CD4-positive, alpha-beta T cell treated with Interleukin-4 for 4 hours (primary cell): ENCODE results near the gene AP2A2.

ENCODE experiments used
- DNase-seq: peaks from one replicate; pipeline ENCODE4 v3.0.0-alpha.2; 2020

AP2A2 gene

DNA sequence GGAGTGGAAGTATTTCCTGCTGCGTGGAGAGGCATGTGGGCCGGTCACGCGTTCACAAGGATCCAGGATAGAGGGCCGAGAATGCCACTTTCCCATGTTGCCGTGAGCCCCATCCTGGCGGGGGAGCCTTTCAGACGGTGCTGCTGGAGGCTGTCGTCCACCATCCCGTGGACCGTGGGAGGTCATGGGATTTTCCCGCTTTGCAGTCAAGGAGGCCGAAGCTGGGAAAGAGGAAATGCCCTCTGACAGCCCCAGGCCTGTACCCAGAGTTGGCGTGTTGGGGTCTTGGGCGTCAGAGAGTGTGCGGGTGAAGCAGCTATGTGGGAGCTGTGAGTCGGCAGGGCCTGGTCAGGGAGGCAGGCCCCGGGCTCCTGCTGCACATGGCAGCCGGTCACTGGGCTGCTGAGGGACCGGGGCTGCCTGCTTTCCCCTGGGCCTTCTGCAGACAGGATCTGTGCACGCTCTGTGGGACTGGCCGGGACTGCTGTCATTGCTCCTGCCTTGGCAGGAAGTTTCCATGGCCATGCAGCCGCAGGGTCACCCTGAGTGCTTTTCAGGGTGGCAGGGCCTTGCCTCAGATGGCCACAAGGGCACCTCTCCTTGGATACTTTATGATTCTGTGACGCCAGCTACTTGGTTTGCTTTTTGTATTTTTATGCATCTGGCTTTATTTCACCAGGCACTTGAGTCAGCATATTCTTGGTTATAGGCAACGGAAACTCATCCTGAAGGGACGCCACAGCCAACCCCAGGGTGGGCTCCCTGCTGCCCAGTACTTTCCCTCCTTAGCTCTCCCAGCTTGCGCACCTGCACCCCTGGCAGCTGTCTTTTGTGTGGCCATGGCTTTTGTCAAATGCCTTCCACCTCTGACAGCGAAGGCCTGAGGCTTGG is 52.4 kb downstream of the AP2A2 start:
- no peak for DNase-seq

DNA sequence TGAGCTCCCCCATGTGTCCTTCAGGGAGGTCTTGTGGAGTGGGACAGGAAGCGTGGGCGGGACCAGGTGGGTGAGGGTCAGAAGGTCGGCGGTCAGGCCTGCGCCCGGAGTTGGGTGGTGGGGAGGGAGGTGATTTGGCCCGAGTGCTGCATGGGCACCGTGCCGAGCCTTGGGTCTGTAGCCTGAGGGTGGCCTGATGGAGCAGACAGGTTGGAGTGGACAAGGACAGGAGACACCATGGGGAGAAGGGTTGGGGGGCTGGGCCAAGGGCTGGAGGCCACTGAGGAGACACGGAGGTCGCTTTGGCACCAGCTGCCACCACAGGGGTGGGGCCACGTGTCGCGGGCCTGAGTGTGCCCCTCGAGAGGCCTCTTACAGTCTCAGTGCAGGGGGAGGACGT is 53.1 kb downstream of the AP2A2 start:
- DNase-seq = no peak

- no peak for DNase-seq
These were observed 55.0 kb downstream of the AP2A2 start for GRCh38 chr11:980438-981357.

DNA sequence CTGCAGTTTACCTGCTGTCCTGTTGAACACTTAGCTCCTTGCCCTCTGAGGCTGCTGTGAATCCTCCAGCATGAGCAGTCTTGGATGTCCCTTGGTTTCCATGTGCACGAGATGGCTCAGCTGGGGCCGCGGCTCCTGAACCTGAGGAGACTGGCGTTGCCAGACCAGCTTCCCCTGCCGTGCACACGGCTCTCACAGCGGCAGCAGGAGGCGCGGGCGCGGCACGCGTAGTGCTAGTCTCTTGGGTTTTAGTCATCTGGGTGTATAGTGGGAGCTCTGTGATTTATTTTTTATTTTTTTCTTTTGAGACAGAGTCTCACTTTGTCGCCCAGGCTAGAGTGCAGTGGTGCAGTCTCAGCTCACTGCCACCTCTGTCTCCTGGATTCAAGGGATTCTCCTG is 56.1 kb downstream of the AP2A2 start:
- no peak for DNase-seq

DNA sequence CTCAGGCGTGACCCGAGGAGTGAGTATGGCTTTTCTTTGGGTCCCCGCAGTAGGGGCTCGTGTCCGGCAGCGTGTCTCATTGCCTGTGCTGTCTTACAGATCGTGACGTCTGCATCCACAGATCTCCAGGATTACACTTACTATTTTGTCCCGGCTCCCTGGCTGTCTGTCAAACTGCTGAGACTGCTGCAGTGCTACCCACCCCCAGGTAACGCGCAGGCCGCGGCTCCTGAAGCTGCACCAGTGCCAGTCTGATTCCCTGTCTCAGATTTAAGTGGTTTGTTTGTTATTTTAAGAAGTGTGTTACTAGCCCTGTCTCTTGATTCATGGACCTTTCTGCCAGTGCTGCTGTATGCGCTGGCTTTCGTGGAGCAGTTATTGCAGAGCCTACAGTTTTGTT is 58.9 kb downstream of the AP2A2 start:
- no peak for DNase-seq

- DNase-seq = no peak
These were observed 59.7 kb downstream of the AP2A2 start for GRCh38 chr11:985406-985805.

GRCh38 chr11:985848-986247 is 60.2 kb downstream of the AP2A2 start:
- no peak for DNase-seq

- DNase-seq = no peak
These were observed 60.7 kb downstream of the AP2A2 start for GRCh38 chr11:986270-986951.

DNA sequence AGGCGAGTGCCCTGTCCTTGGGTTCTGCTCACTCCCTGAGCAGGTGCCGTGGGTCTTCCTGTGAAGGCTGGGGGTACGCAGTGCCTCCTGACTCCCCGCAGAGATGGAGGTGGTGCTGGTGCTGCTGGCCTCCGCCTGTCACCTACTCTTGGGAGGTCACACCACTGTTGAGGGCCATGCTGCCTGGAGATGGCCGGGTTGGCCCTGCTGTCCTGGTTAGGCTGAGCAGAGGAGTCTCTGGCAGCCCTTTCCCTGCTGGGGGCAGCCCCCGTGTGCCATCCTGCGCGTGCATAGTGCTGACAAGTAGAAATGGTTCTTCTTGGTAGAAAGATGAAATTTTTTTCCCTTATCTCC is 61.3 kb downstream of the AP2A2 start:
- DNase-seq = no peak

- no peak for DNase-seq
These were observed 62.0 kb downstream of the AP2A2 start for GRCh38 chr11:987671-988070.

DNA sequence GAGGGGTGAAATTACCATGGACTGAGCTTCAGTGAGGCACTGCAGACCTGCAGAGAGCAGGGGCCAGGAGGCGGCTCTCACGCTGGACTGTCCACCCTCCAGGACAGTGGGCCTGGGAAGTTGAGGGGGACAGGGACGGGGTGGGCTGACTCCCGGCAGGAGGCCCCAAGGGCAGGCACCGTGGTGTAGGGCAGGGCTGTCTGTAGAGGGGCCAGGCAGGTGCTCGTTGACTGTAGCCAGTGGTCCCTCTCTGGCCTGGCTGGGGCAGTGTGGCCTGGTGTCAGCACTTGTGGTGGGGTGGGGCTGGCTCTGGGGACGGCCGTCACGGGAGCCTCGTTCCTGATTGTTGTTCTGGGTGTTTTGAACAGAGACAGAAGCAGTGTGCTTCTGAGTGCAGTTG is 64.4 kb downstream of the AP2A2 start:
- no peak for DNase-seq

DNA sequence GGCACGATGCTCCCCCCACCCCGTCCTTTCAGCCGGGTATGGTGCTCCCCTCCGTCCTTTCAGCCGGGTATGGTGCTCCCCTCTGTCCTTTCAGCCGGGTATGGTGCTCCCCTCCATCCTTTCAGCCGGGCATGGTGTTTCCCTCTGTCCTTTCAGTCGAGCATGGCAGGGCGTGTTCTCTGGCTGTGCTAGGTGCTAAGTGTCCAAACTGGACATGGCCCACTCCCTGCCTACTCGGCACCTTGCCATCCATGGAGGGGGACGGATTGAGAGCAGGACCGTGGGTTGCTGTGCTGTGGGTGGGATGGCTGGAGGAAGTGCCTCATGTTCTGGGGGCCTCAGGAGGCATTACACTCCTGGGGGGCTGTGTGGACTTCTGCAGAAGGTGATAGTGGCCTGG is 65.4 kb downstream of the AP2A2 start:
- DNase-seq = no peak

DNA sequence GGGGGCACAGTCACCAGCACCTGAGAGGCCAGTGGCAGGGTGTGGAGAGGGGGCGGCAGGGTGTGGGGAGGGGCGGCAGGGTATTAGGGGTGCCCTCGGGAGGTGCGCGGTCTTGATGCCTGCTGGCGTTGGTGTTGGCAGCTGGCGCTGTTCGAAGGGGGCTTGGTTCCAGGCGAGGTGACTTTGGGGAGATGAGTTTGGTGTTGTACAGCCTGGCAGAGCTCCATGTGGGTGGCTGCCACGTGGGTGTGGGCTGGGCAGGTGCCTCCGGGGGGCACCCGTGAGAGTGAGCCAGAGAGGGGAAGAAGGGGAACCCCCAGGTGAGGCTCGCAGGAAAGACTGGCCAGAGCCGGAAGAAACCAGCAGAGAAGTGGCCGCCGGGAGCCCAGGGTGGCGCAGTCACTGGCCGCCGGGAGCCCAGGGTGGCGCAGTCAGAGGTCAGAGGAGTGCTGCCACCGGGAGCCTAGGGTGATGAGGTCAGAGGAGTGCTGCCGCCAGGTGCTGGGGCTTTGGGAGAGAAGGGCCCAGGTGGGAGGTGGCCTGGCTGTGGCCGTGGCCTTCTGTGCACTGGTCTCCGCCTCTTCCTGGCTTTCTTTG is 66.1 kb downstream of the AP2A2 start:
- no peak for DNase-seq

DNA sequence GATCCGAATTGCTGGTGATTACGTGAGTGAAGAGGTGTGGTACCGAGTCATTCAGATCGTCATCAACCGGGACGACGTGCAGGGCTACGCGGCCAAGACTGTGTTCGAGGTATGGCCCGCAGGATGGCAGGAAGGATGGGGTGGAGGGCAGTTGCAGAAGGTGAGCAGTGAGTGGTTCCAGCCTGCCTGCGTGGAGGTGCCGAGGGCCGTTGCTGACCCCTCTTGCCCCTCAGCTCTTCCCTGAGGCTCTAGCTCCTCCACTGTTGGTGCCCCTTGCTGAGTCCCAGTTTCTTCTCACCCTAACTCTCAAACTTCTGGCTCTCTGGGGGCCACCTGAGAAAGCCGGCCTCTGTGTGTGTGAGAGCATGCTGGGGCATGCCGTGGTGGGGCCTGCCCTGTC is 66.9 kb downstream of the AP2A2 start:
- no peak for DNase-seq

DNA sequence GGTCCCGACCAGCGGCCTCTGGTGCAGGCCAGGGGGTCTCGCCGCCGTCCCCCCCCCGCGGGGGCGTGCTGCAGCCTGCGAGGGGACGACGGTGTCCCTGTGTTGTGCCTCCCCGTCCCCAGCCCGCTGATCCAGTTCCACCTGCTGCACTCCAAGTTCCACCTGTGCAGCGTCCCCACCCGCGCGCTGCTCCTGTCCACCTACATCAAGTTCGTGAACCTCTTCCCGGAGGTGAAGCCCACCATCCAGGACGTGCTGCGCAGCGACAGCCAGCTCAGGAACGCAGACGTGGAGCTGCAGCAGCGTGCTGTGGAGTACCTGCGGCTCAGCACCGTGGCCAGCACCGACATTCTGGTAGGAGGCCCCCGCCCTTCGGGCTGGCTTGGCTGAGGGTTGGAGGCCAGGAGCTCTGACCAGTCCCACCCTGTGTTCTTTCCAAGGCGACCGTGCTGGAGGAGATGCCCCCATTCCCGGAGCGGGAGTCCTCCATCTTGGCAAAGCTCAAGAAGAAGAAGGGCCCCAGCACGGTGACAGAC is 68.0 kb downstream of the AP2A2 start:
- DNase-seq = no peak

GRCh38 chr11:995044-995751 is 69.5 kb downstream of the AP2A2 start:
- DNase-seq = no peak

GRCh38 chr11:995752-996420 is 70.2 kb downstream of the AP2A2 start:
- no peak for DNase-seq

DNA sequence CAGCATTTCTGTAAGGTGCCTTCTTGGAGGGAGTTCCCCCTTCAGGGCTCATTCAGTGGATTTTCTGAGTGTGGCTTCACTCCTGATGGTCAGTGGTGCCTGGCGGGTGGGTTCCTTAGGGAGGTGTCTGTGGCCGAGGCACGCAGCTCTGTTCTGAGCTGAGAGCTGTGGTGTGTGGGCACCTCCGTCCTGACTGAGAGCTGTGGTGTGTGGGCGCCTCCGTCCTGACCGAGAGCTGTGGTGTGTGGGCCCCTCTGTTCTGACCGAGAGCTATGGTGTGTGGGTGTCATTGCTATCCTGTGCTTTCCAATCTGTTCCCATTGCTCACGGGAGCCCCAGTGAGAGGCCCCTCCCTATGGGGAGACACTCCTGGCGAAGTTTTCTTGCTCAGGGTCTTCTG is 71.0 kb downstream of the AP2A2 start:
- no peak for DNase-seq

DNA sequence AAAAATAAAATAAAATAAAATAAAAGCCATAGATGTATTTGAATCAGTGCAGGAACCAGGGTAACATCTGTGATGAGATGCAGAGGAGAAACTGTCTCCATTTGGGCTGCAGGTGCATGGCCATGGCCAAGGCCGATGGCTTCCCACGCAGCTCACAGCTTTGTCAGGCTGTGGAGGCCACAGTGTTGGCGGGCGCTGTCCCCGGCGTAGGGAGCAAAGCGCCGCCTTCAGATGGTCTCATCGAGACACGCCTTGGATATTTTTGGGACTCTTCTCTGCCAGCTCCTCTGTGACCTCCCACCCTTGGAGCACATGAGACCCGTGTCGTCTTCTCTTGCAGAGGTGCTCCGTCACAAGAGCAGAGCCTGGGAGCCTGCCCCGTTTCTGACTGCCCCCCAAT is 72.2 kb downstream of the AP2A2 start:
- no peak for DNase-seq

- DNase-seq = no peak
These were observed 73.3 kb downstream of the AP2A2 start for GRCh38 chr11:999009-999408.
